Amygdala (tissue), 56 donors: Measurements from ENCODE around the gene TRIM47.

Experiments
- DNase-seq, 56 donors: peaks; one replicate each; lab custom pipeline; 2025; lab: John Stamatoyannopoulos, UW

The TRIM47 gene

GRCh38 chr17:75837899-75838298 lies 40.5 kb downstream of the TRIM47 start:
- DNase-seq, result no peak

GRCh38 chr17:75836605-75837004 lies 41.8 kb downstream of the TRIM47 start:
- DNase-seq, result no peak

GRCh38 chr17:75835654-75835987 lies 42.8 kb downstream of the TRIM47 start:
- no peak for DNase-seq

- DNase-seq, result peak in 1 of 56 donors; percentile 36
Measured at GRCh38 chr17:75834928-75835653, 43.3 kb downstream of the TRIM47 start.

GRCh38 chr17:75834279-75834920 lies 44.0 kb downstream of the TRIM47 start:
- DNase-seq, result peak in 37 of 56 donors; percentile 18 to 84 (median 51)

- DNase-seq, result no peak
Measured at GRCh38 chr17:75832652-75833400, 45.6 kb downstream of the TRIM47 start.

GRCh38 chr17:75832164-75832651 lies 46.2 kb downstream of the TRIM47 start:
- DNase-seq, result no peak

- DNase-seq, result no peak
Measured at GRCh38 chr17:75831032-75831571, 47.3 kb downstream of the TRIM47 start.

GRCh38 chr17:75830164-75831031 lies 48.0 kb downstream of the TRIM47 start:
- DNase-seq, result no peak

- no peak for DNase-seq
Measured at GRCh38 chr17:75829747-75830146, 48.6 kb downstream of the TRIM47 start.

GRCh38 chr17:75828741-75829140 lies 49.6 kb downstream of the TRIM47 start:
- DNase-seq, result no peak

- no peak for DNase-seq
Measured at GRCh38 chr17:75828076-75828400, 50.3 kb downstream of the TRIM47 start.

GRCh38 chr17:75827308-75828075 lies 50.9 kb downstream of the TRIM47 start:
- peak in 52 of 56 donors; percentile 16 to 85 (median 64) for DNase-seq

- no peak for DNase-seq
Measured at GRCh38 chr17:75826561-75827307, 51.6 kb downstream of the TRIM47 start.

- no peak for DNase-seq
Measured at GRCh38 chr17:75825748-75826370, 52.5 kb downstream of the TRIM47 start.

GRCh38 chr17:75825149-75825552 lies 53.2 kb downstream of the TRIM47 start:
- no peak for DNase-seq

- no peak for DNase-seq
Measured at GRCh38 chr17:75824666-75825065, 53.7 kb downstream of the TRIM47 start.
